ENCODE data around the gene ANO5. TPM values are rescaled to one million over a fixed set of nuclear protein-coding genes. Genes with fewer than 3 reads are reported as not detected.

ANO5 gene
- total and polyA plus RNA-seq, 2 donors (not counting 3 experiments of a cell fraction or from before 2014, with no cell fraction given): 0.32 to 0.46 TPM

DNA sequence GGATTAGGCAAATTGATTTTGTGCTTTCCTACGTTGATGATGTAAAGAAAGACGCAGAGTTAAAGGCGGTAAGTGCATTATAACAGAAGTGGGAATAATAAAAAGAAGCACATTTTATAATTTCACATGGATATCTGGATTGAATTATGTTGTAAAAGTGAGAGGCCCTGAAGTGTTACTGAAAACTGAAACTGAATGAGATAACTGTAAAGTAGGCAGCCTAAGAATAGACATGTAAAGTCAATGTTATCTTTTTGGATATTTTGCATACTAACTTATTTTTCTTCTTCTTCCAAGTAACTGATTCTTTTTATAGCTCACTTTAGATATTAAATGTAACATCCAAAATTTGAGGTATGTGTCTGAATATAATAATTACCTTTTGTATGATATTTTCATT is 28.3 kb downstream of the ANO5 start:
- Histone ChIP-seq H3K36me3 (ENCODE audit: control insufficient read depth in 2 of 2, extremely low read depth in 1 of 2, insufficient read depth in 2 of 2, low read length in 2 of 2) (no peaks in the 10 kb centered on the region), H3K4me3 (replicated peaks in 1 of 3; ENCODE audit: insufficient read depth in 1 of 3, low read depth in 1 of 3, low read length in 3 of 3) (no peak overlapping the region), H3K9ac (replicated peaks; ENCODE audit: extremely low read depth, insufficient read depth, low read length) (no peak overlapping the region), H3K4me1 (ENCODE audit: control insufficient read depth, extremely low read depth, insufficient read depth, low read length) (no peaks in the 10 kb centered on the region), H3K27ac (ENCODE audit: insufficient read depth, low read depth, low read length) (no peak overlapping the region), H3K9me1 (replicated peaks; ENCODE audit: control insufficient read depth, extremely low read depth, insufficient read depth, low read length) (no peaks in the 10 kb centered on the region), H3K79me2 (ENCODE audit: control insufficient read depth, insufficient read depth, low read length) (no peaks in the 10 kb centered on the region), H4K20me1 (replicated peaks; ENCODE audit: control insufficient read depth, extremely low read depth, insufficient read depth, low read length) (no peaks in the 10 kb centered on the region), H2AFZ (ENCODE audit: low read depth, low read length) (no peak overlapping the region), H3K4me2 (ENCODE audit: insufficient read depth, low read length) (no peak overlapping the region), H3K27me3 (ENCODE audit: control insufficient read depth in 2 of 2, insufficient read depth in 2 of 2, low read length in 2 of 2) (no peaks in the 10 kb centered on the region), H3K9me3 (replicated peaks; ENCODE audit: control insufficient read depth, insufficient read depth, low read length) (no peaks in the 10 kb centered on the region)
- DNase-seq (ENCODE audit: low read depth, low spot score): no peak
- dilution Hi-C loops (cut with MboI; ENCODE audit: extremely low pct_ligation_motif_present, low sequenced_read_pairs) (no loop called here), intact Hi-C loops (cut with micrococcal nuclease) (no loop called here)
- no peak for TF ChIP-seq CTCF (IDR thresholded peaks at IDR 0.05; ENCODE audit: extremely low read depth in 1 of 2, insufficient read depth in 1 of 2, low read depth in 1 of 2, low read length in 2 of 2)
- ChIA-PET CTCF (no interaction called here), POLR2A (no interaction called here)
- no peak for FAIRE-seq
- BruUV-seq (replicated peaks): no TSS peak

- Histone ChIP-seq H3K9me1 (replicated peaks; ENCODE audit: control insufficient read depth, extremely low read depth, insufficient read depth, low read length) (no peaks in the 10 kb centered on the region), H3K79me2 (ENCODE audit: control insufficient read depth, insufficient read depth, low read length) (no peaks in the 10 kb centered on the region), H3K9ac (replicated peaks; ENCODE audit: extremely low read depth, insufficient read depth, low read length) (no peak overlapping the region), H3K9me3 (replicated peaks; ENCODE audit: control insufficient read depth, insufficient read depth, low read length) (no peaks in the 10 kb centered on the region), H3K4me1 (ENCODE audit: control insufficient read depth, extremely low read depth, insufficient read depth, low read length) (no peaks in the 10 kb centered on the region), H2AFZ (ENCODE audit: low read depth, low read length) (no peak overlapping the region), H4K20me1 (replicated peaks; ENCODE audit: control insufficient read depth, extremely low read depth, insufficient read depth, low read length) (no peaks in the 10 kb centered on the region), H3K27ac (ENCODE audit: insufficient read depth, low read depth, low read length) (no peak overlapping the region), H3K4me3 (replicated peaks in 1 of 3; ENCODE audit: insufficient read depth in 1 of 3, low read depth in 1 of 3, low read length in 3 of 3) (no peak overlapping the region), H3K4me2 (ENCODE audit: insufficient read depth, low read length) (no peak overlapping the region), H3K36me3 (ENCODE audit: control insufficient read depth in 2 of 2, extremely low read depth in 1 of 2, insufficient read depth in 2 of 2, low read length in 2 of 2) (no peaks in the 10 kb centered on the region), H3K27me3 (ENCODE audit: control insufficient read depth in 2 of 2, insufficient read depth in 2 of 2, low read length in 2 of 2) (no peaks in the 10 kb centered on the region)
- ChIA-PET CTCF (no interaction called here), POLR2A (no interaction called here)
- intact Hi-C loops (cut with micrococcal nuclease): no loop called here
- no peak for FAIRE-seq
- dilution Hi-C loops (cut with MboI; ENCODE audit: extremely low pct_ligation_motif_present, low sequenced_read_pairs): no loop called here
- DNase-seq (ENCODE audit: low read depth, low spot score): no peak
- BruUV-seq (replicated peaks): no TSS peak
- TF ChIP-seq EZH2 (IDR thresholded peaks at IDR 0.05; ENCODE audit: borderline replicate concordance, low read depth, low read length, severe bottlenecking) (no peak), POLR2AphosphoS5 (IDR thresholded peaks at IDR 0.05; ENCODE audit: insufficient read depth, low read depth, low read length) (no peak), FOS (IDR thresholded peaks at IDR 0.05; ENCODE audit: borderline replicate concordance, insufficient read depth, low read length) (no peak), MYC (IDR thresholded peaks at IDR 0.05; ENCODE audit: low read depth, low read length) (no peak), JUN (IDR thresholded peaks at IDR 0.05; ENCODE audit: borderline replicate concordance, insufficient read depth, insufficient read length, low read depth) (no peak), CTCF (IDR thresholded peaks at IDR 0.05; ENCODE audit: extremely low read depth in 1 of 2, insufficient read depth in 1 of 2, low read depth in 1 of 2, low read length in 2 of 2) (no peak), GATA2 (IDR thresholded peaks at IDR 0.05; ENCODE audit: insufficient read depth, insufficient read length, low read depth, low read length) (no peak), POLR2A (IDR thresholded peaks at IDR 0.05; ENCODE audit: low read depth, low read length) (no peak)
- TF ChIP-seq, protein P1, sequence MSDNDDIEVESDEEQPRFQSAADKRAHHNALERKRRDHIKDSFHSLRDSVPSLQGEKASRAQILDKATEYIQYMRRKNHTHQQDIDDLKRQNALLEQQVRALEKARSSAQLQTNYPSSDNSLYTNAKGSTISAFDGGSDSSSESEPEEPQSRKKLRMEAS (IDR thresholded peaks at IDR 0.05; ENCODE audit: insufficient read depth, insufficient read length): no peak
These were observed 32.3 kb downstream of the ANO5 start for GRCh38 chr11:22225190-22225589.
